GM12891 (cell line): ENCODE measurements around the gene KIAA0040.

Experiments
- POLR2A ChIP-seq: IDR thresholded peaks from 2 replicates; pipeline ENCODE4 v1.6.1; 2011; ENCODE audit warnings: low read depth, low read length, control low read depth
- POLR2AphosphoS5 ChIP-seq: IDR thresholded peaks from 2 replicates; pipeline ENCODE4 v1.6.1; 2011; ENCODE audit warnings: low read depth, low read length, control low read depth
- SPI1 ChIP-seq: IDR thresholded peaks from 2 replicates; pipeline ENCODE4 v1.6.1; 2011; ENCODE audit warnings: low read depth, low read length, control low read depth
- TAF1 ChIP-seq: IDR thresholded peaks from 2 replicates; pipeline ENCODE4 v1.6.1; 2011; ENCODE audit warnings: low read depth, low read length, control low read depth

DNA sequence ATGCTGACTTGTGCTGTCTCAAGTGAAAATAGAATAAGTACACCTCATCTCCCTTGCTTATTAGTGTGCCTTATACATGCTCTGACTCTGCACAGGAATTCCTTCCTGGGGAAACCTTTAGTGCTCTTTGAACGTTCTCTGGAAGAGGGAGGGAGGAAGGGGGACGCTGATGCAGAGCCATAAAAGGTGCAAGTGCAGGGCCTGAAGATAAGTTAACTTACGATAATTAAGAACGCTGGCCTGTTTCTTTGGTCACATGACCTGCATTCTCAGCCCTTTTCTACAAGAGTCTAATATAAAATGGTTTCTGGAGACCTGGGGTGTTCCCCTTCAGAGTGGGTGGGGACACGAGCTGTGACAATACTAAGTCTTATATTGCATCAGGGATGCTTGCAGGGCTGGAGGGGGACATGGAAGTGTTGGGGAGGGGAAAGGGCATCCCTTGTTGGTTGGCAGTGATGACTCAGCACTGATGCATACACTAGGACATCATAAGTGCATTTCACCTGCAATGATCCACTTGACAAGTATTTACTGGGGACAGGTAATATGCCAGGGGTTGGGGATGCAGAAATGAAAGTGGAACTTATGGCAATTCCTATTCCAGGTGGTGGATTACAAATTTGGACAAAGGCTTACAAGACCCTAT lies 26.3 kb upstream of the KIAA0040 start:
- TF ChIP-seq POLR2AphosphoS5 (no peak), TAF1 (no peak), POLR2A (no peak), SPI1 (no peak)
